Uterus (tissue), 2 donors: ENCODE measurements around the gene VWC2L.

Source experiments
- POLR2A ChIP-seq, 2 donors: fragments of 450-650 bp; IDR thresholded peaks; one replicate each; pipeline ENCODE4 v1.6.1; 2016; ENCODE audit warnings: antibody characterized with exemption in 2 of 2, mild to moderate bottlenecking in 1 of 2, moderate library complexity in 1 of 2
- TF ChIP-seq, protein P1 (sequence below), 4 experiments: fragments of 200-600 bp in 2 of 4; fragments of 450-650 bp in 2 of 4; sonication (generic) in 2 of 4; IDR thresholded peaks; one replicate each; pipeline ENCODE4 v1.5.1; 2016 to 2019; ENCODE audit warnings: antibody characterized with exemption in 4 of 4, mild to moderate bottlenecking in 2 of 4, moderate library complexity in 1 of 4

DNA sequence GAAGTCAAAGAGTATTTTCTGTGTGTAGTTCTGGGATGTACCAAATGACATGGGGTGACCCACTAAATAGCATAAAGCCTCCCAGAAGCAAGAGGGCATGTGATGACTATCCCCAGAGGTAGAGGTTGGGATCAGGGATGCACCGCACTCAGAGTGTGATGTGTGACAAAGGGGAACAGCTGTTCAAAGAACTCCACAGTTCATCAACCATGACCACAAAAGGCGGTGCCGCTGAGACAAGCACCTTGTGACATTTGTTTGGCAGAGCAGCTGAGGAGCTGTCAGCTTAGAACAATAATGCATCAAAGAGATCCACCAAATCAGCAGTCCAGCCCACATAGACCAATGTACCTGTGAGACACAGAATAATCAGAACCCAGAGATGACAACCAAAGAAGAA lies 81.3 kb downstream of the VWC2L start:
- TF ChIP-seq, protein P1, sequence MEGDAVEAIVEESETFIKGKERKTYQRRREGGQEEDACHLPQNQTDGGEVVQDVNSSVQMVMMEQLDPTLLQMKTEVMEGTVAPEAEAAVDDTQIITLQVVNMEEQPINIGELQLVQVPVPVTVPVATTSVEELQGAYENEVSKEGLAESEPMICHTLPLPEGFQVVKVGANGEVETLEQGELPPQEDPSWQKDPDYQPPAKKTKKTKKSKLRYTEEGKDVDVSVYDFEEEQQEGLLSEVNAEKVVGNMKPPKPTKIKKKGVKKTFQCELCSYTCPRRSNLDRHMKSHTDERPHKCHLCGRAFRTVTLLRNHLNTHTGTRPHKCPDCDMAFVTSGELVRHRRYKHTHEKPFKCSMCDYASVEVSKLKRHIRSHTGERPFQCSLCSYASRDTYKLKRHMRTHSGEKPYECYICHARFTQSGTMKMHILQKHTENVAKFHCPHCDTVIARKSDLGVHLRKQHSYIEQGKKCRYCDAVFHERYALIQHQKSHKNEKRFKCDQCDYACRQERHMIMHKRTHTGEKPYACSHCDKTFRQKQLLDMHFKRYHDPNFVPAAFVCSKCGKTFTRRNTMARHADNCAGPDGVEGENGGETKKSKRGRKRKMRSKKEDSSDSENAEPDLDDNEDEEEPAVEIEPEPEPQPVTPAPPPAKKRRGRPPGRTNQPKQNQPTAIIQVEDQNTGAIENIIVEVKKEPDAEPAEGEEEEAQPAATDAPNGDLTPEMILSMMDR (IDR thresholded peaks at IDR 0.05): no peak
- no peak for TF ChIP-seq POLR2A (IDR thresholded peaks at IDR 0.05)
